NK-92 treated with Interleukin-12 subunit alpha and Interleukin-12 subunit beta, amount 100 ng/mL, for 24 hours (cell line): ENCODE measurements around the gene ZIC2.

Experiments
- DNase-seq: peaks from one replicate; lab custom pipeline; 2025; lab: John Stamatoyannopoulos, UW

The ZIC2 gene

GRCh38 chr13:99986741-99987140 lies 5.2 kb downstream of the ZIC2 start:
- no peak for DNase-seq

GRCh38 chr13:99987154-99988019 lies 5.8 kb downstream of the ZIC2 start:
- no peak for DNase-seq

GRCh38 chr13:99988529-99989275 lies 7.1 kb downstream of the ZIC2 start:
- no peak for DNase-seq

GRCh38 chr13:99989276-99990125 lies 7.9 kb downstream of the ZIC2 start:
- DNase-seq = no peak

GRCh38 chr13:99990126-99990977 lies 8.8 kb downstream of the ZIC2 start:
- no peak for DNase-seq

GRCh38 chr13:99991013-99991827 lies 9.6 kb downstream of the ZIC2 start:
- DNase-seq = no peak

GRCh38 chr13:99991828-99992775 lies 10.5 kb downstream of the ZIC2 start:
- DNase-seq = no peak

- DNase-seq = no peak
Measured at GRCh38 chr13:99992949-99993351, 11.4 kb downstream of the ZIC2 start.

- no peak for DNase-seq
Measured at GRCh38 chr13:99993660-99994637, 12.4 kb downstream of the ZIC2 start.

GRCh38 chr13:99994638-99995020 lies 13.0 kb downstream of the ZIC2 start:
- DNase-seq = no peak

GRCh38 chr13:99995104-99995588 lies 13.6 kb downstream of the ZIC2 start:
- no peak for DNase-seq

- no peak for DNase-seq
Measured at GRCh38 chr13:99995589-99996380, 14.2 kb downstream of the ZIC2 start.

- DNase-seq = no peak
Measured at GRCh38 chr13:99996381-99996973, 14.9 kb downstream of the ZIC2 start.

GRCh38 chr13:99997702-99998214 lies 16.2 kb downstream of the ZIC2 start:
- DNase-seq = no peak

- DNase-seq = no peak
Measured at GRCh38 chr13:99998261-99998660, 16.7 kb downstream of the ZIC2 start.

GRCh38 chr13:100014621-100015020 lies 33.0 kb downstream of the ZIC2 start:
- no peak for DNase-seq
